Stimulated activated CD8-positive, alpha-beta memory T cell treated with anti-CD3 and anti-CD28 coated beads, Interleukin-15, amount 100 ng/mL, for 48 hours (primary cell): ENCODE data around the gene LOC128125822.
"Not testable (repeated sequence)": the region's sequence is repeated elsewhere in the genome, so short reads cannot be mapped to it uniquely, and the experiment has no call there.

ENCODE experiments used
- DNase-seq, 2 donors: peaks; one replicate each; pipeline ENCODE4 v3.0.0-alpha.2; 2020; ENCODE audit warnings: low read depth in 2 of 2

Gene LOC128125822

DNA sequence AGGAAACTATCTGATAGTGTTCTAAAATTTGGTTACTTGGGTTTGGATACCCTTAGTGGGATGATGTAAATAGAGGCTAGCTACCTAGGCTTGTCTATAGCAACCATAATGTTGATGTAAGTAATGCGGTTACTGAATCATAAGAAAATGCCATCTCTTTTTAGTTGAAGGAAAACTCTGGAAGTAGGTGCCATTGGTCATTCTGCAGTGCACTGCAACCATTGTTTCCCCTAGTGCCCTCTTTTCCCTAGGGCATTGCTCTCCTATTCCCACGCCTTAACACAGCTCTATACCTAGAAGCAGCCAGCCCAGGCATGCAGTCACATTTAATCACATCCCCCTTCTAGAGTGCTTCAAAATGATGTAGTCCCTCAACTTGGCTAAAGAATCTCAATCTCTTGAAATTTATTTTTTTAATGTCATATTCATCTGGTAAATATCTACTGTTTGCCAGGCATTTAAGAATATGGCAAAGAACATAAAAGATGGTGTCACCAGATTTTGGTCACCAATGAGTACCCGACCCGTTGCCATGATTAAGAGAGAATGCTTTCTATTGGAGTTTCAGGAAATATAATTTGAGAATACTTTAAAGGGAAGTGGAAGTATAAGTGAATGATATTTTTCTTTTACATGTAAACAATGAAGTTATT lies 10.4 kb downstream of the LOC128125822 start:
- DNase-seq, result no peak

DNA sequence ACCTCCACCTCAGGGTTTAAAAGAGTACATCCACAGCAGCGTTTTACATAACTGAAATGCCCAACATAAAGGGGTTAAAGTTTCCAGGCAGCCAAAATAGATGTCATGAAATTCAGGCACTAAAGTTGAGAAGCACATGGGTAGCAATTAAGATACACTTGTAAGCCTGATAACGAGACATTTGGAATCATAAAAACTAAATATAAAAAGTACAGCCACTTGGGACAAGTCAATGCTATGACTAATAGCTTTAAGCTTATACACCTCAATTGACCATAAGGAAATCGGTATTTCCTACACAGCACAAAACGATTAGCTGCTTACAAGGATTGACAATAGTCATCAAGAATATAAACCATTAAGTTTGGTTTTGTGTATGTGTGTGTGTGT lies 11.8 kb downstream of the LOC128125822 start:
- no peak for DNase-seq

DNA sequence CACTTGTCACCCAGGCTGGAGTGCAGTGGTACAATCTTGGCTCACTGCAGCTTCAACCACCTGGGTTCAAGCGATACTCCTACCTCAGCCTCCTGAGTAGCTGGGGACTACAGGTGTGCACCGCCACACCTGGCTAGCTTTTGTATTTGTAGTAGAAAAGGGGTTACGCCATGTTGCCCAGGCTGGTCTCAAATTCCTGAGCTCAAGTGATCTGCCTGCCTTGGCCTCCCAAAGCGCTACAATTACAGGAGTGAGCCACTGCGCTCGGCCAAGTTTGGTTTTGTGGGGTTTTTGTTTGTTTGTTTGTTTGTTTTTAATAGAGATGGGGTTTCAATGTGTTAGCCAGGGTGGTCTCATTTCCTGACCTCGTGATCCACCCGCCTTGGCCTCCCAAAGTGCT lies 12.3 kb downstream of the LOC128125822 start:
- DNase-seq, result no peak

DNA sequence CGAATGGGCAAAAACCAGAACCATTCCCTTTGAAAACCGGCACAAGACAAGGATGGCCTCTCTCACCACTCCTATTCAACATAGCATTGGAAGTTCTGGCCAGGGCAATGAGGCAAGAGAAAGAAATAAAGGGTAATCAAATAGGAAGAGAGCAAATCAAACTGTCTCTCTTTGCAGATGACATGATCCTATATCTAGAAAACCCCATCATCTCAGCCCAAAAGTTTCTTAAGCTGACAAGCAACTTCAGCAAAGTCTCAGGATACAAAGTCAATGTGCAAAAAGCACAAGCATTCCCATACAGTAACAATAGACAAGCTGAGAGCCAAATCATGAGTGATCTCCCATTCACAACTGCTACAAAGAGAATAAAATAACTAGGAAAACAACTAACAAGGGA lies 13.4 kb downstream of the LOC128125822 start:
- DNase-seq, result not testable (repeated sequence)

DNA sequence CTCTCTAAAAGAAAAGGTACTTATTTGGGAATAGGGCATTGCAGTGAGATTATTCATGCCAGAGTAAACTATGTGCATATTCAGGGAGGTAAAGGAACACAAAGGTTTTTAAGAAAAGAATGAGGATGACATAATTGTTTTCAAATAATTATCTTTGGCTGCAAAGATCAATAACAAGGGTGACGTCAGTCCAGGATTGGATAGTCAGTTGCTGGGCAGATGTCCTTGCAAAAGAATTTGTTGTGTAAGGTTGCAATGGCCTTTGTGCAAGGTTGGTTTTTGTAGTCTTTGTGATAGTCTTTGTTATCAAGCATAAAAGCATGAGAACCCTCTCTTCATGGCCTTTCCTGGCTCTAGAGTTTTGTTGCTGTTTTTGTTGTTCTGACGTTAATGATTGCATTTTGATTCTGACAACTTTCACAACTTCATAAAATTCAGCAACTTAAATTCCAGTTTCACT lies 17.7 kb downstream of the LOC128125822 start:
- DNase-seq, result no peak

GRCh38 chr6:63592886-63593285 lies 20.6 kb downstream of the LOC128125822 start:
- DNase-seq, result no peak

- no peak for DNase-seq
These were observed 25.1 kb downstream of the LOC128125822 start for GRCh38 chr6:63597141-63598048.

- peak; percentile 43 to 56 for DNase-seq
These were observed 26.1 kb downstream of the LOC128125822 start for GRCh38 chr6:63598049-63599036.

- no peak for DNase-seq
These were observed 27.0 kb downstream of the LOC128125822 start for GRCh38 chr6:63599243-63599642.

DNA sequence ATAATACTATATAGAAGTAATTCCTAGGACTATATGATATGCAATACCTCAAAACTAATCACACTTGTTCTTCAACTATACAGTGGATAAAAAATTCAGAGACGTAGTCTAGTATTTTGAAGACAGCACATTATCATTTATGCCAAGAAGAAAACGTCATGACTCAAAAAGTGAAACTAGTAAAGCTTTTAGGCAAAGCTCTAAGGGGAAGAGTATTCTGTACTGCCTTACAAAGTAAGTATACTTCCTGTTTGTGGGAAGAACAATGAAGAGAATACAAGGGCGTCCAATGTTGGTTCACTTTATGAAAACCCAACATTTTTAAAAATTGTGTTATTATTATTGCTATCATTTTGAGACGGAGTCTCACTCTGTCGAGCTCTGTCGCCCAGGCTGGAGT lies 27.9 kb downstream of the LOC128125822 start:
- no peak for DNase-seq

GRCh38 chr6:63609231-63609630 lies 37.0 kb downstream of the LOC128125822 start:
- no peak for DNase-seq

DNA sequence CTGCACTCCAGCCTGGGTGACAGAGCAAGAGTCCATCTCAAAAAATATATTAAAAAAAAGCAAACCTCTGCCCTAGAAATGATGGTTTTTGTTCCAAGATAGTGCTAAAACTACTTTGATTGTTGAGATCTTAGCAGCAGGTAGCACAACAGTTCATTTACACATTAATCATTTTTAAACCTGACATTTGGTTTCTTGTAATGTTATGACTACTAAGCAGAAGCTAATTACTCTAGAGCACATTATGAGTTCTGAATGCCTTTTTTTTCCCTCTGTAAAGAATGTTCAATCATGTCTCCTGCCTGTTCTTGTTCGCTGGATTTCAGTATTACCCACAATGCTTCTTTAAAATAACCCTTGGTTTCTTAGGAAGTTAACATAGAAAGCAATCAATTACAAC lies 38.7 kb downstream of the LOC128125822 start:
- no peak for DNase-seq

GRCh38 chr6:63611560-63611959 lies 39.3 kb downstream of the LOC128125822 start:
- no peak for DNase-seq

DNA sequence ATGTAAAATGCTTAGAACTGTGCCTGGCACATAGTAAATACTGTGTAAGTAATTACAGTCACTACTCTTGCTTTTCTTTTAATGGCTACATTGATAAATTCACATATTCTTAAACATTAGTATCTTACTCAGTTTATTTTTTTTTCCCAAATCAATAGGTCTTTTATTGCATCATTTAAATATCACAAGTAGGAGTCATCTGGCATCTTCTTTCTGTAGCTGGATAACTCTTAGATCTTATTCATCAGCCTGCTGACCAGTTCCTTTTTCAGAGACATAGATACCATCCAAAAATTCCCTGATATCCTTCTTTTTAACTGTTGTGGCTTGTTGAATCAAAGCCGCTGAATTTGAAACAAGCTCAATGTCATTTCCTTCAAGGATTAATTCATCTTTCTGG lies 43.3 kb downstream of the LOC128125822 start:
- no peak for DNase-seq
